PC-9 (cell line): ENCODE measurements around the gene PDE4B.

Experiments
- CTCF ChIP-seq: fragments of 200-600 bp; sonication (generic); conservative IDR thresholded peaks from 2 replicates; pipeline ENCODE4 v1.6.1; 2017; ENCODE audit warnings: mixed run types, antibody characterized with exemption, mild to moderate bottlenecking, moderate library complexity
- EZH2 ChIP-seq: fragments of 200-600 bp; sonication (generic); IDR thresholded peaks from 2 replicates; pipeline ENCODE4 v1.8.0; 2017; ENCODE audit warnings: antibody characterized with exemption, low read depth

GRCh38 chr1:65994223-65994622, 201.5 kb downstream of the PDE4B start:
- TF ChIP-seq CTCF (no peak), EZH2 (no peak)
